NCI-H2196 treated with DMSO at 0.1 percent for 48 hours (cell line): Measurements from ENCODE around the gene CFAP300.

Source experiments
- DNase-seq: peaks from one replicate; lab custom pipeline; 2025; ENCODE audit not compliant: unreplicated experiment; lab: John Stamatoyannopoulos, UW

The CFAP300 gene

DNA sequence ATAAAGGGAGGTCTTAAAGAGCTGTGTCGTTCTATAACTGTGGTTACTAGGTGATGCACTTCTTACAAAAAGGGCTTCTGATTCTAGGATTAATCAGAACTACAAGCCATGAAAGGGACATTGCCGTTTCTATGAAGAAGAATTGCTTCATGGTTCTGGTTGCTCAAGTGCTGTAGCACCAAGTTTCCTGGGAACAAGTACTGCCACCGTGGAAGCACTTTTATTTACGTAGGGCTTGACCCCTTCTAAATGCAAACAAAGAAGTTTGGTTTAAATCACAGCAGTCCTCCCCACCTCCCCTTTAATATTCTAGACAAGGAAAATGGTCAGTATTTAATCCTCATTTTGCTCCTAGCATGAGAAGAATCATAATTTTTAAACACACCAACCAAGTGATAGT lies 72.8 kb downstream of the CFAP300 start:
- no peak for DNase-seq

DNA sequence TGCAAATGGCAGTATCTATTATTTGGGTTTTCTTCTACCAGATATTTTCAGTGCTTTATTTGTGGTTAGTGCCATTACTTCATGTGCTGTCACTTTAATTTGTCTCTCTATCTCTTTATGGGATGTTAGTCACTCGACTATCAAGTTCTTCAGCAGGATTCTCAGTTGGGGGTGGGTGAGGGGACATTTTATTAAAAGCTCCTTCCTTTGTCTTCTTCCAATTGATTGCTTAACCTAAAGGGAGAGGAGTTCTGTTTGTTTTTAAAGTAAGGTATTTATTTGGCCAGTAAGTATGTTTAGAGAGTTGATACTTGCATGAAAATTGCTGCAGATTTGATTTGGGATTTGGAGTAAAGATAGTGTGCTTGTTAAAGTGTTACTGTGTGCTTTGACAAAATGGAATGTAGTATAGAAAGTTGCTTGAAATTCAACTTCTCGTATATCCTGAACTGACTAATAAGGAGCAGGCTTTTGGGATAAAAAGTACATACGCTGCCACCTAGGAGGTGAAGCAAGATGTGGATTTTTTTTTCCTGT lies 73.3 kb downstream of the CFAP300 start:
- no peak for DNase-seq

DNA sequence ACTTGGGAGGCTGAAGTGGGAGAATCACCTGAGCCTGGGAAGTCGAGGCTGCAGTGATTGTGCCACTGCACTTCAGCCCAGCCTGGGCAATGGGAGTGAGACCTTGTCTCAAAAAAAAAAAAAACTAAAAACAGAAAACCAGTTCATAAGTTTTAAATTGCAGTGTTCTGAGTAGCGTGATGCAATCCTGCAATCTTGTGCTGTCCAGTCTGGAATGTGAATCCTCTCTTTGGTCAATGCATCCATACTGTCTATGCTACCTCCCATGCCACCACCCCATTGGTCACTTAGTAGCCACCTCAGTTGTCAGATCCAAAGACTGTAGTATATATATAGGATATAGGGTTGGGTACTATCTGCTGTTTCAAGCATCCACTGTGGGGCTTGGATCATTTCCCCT lies 74.1 kb downstream of the CFAP300 start:
- DNase-seq, result no peak
